ENCODE results near the gene MSH3. TPM values are rescaled to one million over a fixed set of nuclear protein-coding genes. Genes with fewer than 3 reads are reported as not detected.

Gene MSH3
- polyA plus RNA-seq, 3 donors from 2014 or later = 5.6 to 13.7 (median 10.3) TPM

GRCh38 chr5:80703291-80703690 lies 48.8 kb downstream of the MSH3 start:
- Mint-ChIP-seq H3K9me3 (no peaks in the 10 kb centered on the region), H3K4me3 (peak overlapping the region in 2 of 5 donors; percentile 15 to 52), H3K36me3 (peaks cover 6 to 25% (median 9%) of the 10 kb centered on the region in 3 donors), H3K27ac (peak overlapping the region in 3 of 6 donors; percentile 2 to 76 (median 48)), H3K4me1 (peaks cover 20 to 35% of the 10 kb centered on the region in 2 donors), H3K27me3 (ENCODE audit: low read depth in 3 of 3) (no peaks in the 10 kb centered on the region)
- no peak for DNase-seq

GRCh38 chr5:80703747-80704146 lies 49.3 kb downstream of the MSH3 start:
- peaks cover 4 to 22% (median 6%) of the 10 kb centered on the region in 3 donors for H3K36me3 Mint-ChIP-seq
- H3K4me1 Mint-ChIP-seq = peaks cover 20 to 35% of the 10 kb centered on the region in 2 donors
- no peaks in the 10 kb centered on the region for H3K27me3 Mint-ChIP-seq (ENCODE audit: low read depth in 3 of 3)
- peak overlapping the region in 4 of 5 donors; percentile 14 to 52 (median 15) for H3K4me3 Mint-ChIP-seq
- no peaks in the 10 kb centered on the region for H3K9me3 Mint-ChIP-seq
- peak in 1 of 3 donors; percentile 18 for DNase-seq
- H3K27ac Mint-ChIP-seq = peak overlapping the region in 3 of 6 donors; percentile 2 to 76 (median 48)

DNA sequence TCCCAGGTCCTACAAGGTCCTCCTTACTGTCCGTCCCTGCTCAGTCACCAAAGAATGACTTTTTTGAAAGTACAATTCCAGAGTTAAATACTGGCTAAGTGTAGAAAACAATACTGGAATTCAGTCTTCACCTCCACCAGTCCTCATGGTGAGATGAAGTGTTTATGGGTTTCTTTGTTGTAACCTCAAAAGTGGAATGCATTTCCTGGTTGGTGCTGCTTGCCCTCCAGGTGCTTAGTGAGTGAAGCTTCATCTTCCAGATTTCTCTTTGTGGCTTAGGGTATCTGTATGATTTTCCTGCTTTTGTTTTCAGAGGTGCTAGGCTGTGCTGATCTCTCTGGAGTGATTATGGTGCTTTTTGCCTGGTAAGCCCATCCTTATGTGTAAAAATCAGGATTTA lies 49.8 kb downstream of the MSH3 start:
- H3K27me3 Mint-ChIP-seq (ENCODE audit: low read depth in 3 of 3) = no peaks in the 10 kb centered on the region
- no peaks in the 10 kb centered on the region for H3K9me3 Mint-ChIP-seq
- peak overlapping the region in 1 of 6 donors; percentile 21 for H3K27ac Mint-ChIP-seq
- DNase-seq = no peak
- H3K4me1 Mint-ChIP-seq = peaks cover 20 to 35% of the 10 kb centered on the region in 2 donors
- H3K36me3 Mint-ChIP-seq = peaks cover 4 to 22% (median 6%) of the 10 kb centered on the region in 3 donors
- peak overlapping the region in 3 of 5 donors; percentile 3 to 52 (median 15) for H3K4me3 Mint-ChIP-seq

GRCh38 chr5:80705216-80705769 lies 50.8 kb downstream of the MSH3 start:
- DNase-seq = no peak
- Mint-ChIP-seq H3K27ac (peak overlapping the region in 1 of 6 donors; percentile 11), H3K9me3 (no peaks in the 10 kb centered on the region), H3K4me3 (no peak overlapping the region), H3K27me3 (ENCODE audit: low read depth in 3 of 3) (peaks cover 0 to 2% (median 0%) of the 10 kb centered on the region in 3 donors), H3K36me3 (peaks cover 7 to 23% (median 11%) of the 10 kb centered on the region in 3 donors), H3K4me1 (peaks cover 21 to 36% of the 10 kb centered on the region in 2 donors)

DNA sequence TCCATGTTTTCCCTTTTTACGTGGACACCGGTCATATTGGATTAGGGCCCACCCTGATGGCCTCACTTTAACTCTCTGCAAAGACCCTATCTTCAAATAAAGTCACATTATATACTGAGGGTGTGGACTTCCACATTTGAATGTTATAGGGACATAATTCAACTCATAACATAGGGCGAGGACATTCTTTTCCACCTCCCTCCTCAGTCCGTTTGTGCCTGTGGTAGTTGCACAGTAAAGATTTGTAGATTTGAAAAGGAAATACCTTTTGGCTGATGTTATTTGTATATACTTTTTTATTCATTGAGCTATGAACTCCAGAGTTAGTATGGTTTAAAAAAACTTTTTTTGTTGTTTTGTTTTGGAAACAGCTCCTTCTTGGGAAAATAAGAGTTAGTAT lies 51.3 kb downstream of the MSH3 start:
- Mint-ChIP-seq H3K36me3 (peaks cover 7 to 26% (median 11%) of the 10 kb centered on the region in 3 donors), H3K9me3 (no peaks in the 10 kb centered on the region), H3K4me1 (peaks cover 26 to 41% of the 10 kb centered on the region in 2 donors), H3K4me3 (no peak overlapping the region), H3K27me3 (ENCODE audit: low read depth in 3 of 3) (peaks cover 0 to 2% (median 0%) of the 10 kb centered on the region in 3 donors), H3K27ac (peak overlapping the region in 1 of 6 donors; percentile 13)
- no peak for DNase-seq

- DNase-seq = no peak
- Mint-ChIP-seq H3K4me3 (no peak overlapping the region), H3K27ac (no peak overlapping the region), H3K27me3 (ENCODE audit: low read depth in 3 of 3) (peaks cover 0 to 2% (median 1%) of the 10 kb centered on the region in 3 donors), H3K4me1 (peaks cover 30 to 43% of the 10 kb centered on the region in 2 donors), H3K9me3 (no peaks in the 10 kb centered on the region), H3K36me3 (peaks cover 3 to 26% (median 8%) of the 10 kb centered on the region in 3 donors)
Measured at GRCh38 chr5:80706835-80707447, 52.5 kb downstream of the MSH3 start.

DNA sequence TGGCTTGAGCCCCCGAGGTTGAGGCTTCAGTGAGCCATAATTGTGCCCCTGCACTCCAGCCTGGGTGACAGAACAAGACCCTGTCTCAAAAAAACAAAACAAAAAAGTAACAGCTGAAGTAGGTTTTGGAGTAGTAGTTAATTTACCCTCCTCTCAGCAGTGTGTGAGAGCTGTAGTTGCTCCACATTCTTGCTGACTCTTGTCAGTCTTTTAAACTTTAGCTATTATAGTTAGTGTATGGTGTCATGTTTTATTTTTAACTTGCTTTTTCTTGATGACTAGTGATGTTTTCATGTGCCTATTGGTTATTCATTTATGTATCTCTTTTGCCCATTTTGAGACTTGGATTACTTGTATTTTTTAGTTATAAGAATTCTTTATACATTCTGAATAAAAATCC lies 53.2 kb downstream of the MSH3 start:
- Mint-ChIP-seq H3K36me3 (peaks cover 6 to 28% (median 10%) of the 10 kb centered on the region in 3 donors), H3K4me3 (no peak overlapping the region), H3K27me3 (ENCODE audit: low read depth in 3 of 3) (peaks cover 0 to 2% (median 1%) of the 10 kb centered on the region in 3 donors), H3K27ac (no peak overlapping the region), H3K9me3 (no peaks in the 10 kb centered on the region), H3K4me1 (peaks cover 32 to 45% of the 10 kb centered on the region in 2 donors)
- DNase-seq = no peak

GRCh38 chr5:80711216-80711615 lies 56.8 kb downstream of the MSH3 start:
- DNase-seq = no peak
- Mint-ChIP-seq H3K9me3 (no peaks in the 10 kb centered on the region), H3K4me1 (peaks cover 28 to 53% of the 10 kb centered on the region in 2 donors), H3K36me3 (peaks cover 7 to 23% (median 20%) of the 10 kb centered on the region in 3 donors), H3K4me3 (no peak overlapping the region), H3K27me3 (ENCODE audit: low read depth in 3 of 3) (peaks cover 0 to 2% (median 1%) of the 10 kb centered on the region in 3 donors), H3K27ac (peak overlapping the region in 5 of 6 donors; percentile 34 to 89 (median 82))

DNA sequence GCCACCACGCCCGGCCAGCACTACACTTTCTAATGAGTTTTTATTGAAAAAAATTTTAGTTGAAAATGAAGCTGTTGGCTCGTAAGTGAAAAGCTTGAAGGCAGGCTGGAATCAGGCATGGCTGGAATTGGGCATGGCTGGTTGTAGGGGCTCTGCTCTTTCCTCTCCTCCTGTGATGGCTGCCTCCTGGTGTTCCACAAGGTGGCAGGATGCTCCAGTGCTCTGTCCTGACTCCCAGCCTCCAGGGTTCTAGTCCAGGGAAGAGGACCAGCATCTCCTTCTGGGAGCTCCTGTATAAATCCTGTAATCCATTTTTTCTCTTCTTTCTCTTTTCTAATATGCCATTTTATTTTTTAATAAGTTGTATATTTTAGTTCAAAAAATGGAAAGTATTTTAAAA lies 57.5 kb downstream of the MSH3 start:
- DNase-seq = peak in 1 of 3 donors; percentile 11
- Mint-ChIP-seq H3K4me3 (peak overlapping the region in 1 of 5 donors; percentile 29), H3K4me1 (peaks cover 28 to 61% of the 10 kb centered on the region in 2 donors), H3K27ac (peak overlapping the region in 1 of 6 donors; percentile 69), H3K9me3 (no peaks in the 10 kb centered on the region), H3K27me3 (ENCODE audit: low read depth in 3 of 3) (peaks cover 0 to 2% (median 1%) of the 10 kb centered on the region in 3 donors), H3K36me3 (peaks cover 7 to 23% (median 22%) of the 10 kb centered on the region in 3 donors)

- Mint-ChIP-seq H3K4me3 (no peak overlapping the region), H3K27ac (peak overlapping the region in 1 of 6 donors; percentile 69), H3K4me1 (peaks cover 32 to 70% of the 10 kb centered on the region in 2 donors), H3K9me3 (no peaks in the 10 kb centered on the region), H3K27me3 (ENCODE audit: low read depth in 3 of 3) (peaks cover 0 to 2% (median 1%) of the 10 kb centered on the region in 3 donors), H3K36me3 (peaks cover 11 to 21% (median 20%) of the 10 kb centered on the region in 3 donors)
- DNase-seq = no peak
Measured at GRCh38 chr5:80712919-80713318, 58.5 kb downstream of the MSH3 start.

DNA sequence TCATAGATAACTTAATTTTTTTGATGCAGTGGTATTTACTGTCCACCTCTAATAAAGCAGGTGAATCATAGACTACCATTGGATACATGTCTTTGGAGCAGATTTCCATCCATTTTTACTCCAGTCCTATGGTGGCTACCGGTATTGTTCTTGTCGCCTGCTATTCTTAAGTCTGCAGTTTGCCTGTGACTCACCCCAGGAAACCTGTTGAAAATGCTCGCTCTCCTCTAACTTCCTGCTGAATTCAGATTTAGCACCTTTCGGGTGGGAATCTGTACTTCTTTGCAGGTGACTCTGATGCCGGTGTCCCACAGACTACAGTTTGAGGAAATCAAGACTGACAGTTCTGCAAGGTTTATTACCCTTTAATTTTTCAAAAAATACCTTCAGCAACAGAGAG lies 59.2 kb downstream of the MSH3 start:
- peak overlapping the region in 3 of 5 donors; percentile 38 to 64 (median 56) for H3K4me3 Mint-ChIP-seq
- no peak for DNase-seq
- peaks cover 0 to 2% (median 1%) of the 10 kb centered on the region in 3 donors for H3K27me3 Mint-ChIP-seq (ENCODE audit: low read depth in 3 of 3)
- H3K36me3 Mint-ChIP-seq = peaks cover 11 to 24% (median 20%) of the 10 kb centered on the region in 3 donors
- H3K9me3 Mint-ChIP-seq = no peaks in the 10 kb centered on the region
- peak overlapping the region in 2 of 6 donors; percentile 4 to 56 for H3K27ac Mint-ChIP-seq
- H3K4me1 Mint-ChIP-seq = peaks cover 32 to 75% of the 10 kb centered on the region in 2 donors

GRCh38 chr5:80714570-80715298 lies 60.3 kb downstream of the MSH3 start:
- H3K27me3 Mint-ChIP-seq (ENCODE audit: low read depth in 3 of 3) = peaks cover 0 to 2% (median 1%) of the 10 kb centered on the region in 3 donors
- H3K27ac Mint-ChIP-seq = no peak overlapping the region
- no peak for DNase-seq
- H3K4me1 Mint-ChIP-seq = peaks cover 32 to 75% of the 10 kb centered on the region in 2 donors
- H3K36me3 Mint-ChIP-seq = peaks cover 14 to 28% (median 22%) of the 10 kb centered on the region in 3 donors
- H3K9me3 Mint-ChIP-seq = no peaks in the 10 kb centered on the region
- H3K4me3 Mint-ChIP-seq = no peak overlapping the region

DNA sequence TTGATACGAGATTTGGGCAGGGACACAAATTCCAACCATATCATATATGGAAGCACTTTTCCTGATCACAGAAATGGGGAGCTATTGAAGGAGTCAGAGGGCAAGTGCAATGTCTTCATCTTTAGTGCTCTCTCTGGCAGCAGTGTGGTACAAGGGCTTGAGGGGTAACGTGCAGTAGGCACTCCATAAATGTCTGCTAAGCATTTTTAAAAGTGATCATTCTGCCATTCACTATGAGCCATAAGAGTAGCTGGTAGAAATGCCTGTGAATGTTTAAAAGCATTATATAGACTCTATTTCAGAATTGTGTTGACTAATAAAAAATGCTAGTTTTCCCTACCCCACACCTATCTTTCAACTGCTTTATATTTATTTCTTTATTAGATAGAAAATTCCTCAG lies 61.4 kb downstream of the MSH3 start:
- peak overlapping the region in 1 of 6 donors; percentile 30 for H3K27ac Mint-ChIP-seq
- H3K36me3 Mint-ChIP-seq = peaks cover 19 to 30% (median 28%) of the 10 kb centered on the region in 3 donors
- H3K4me1 Mint-ChIP-seq = peaks cover 25 to 78% of the 10 kb centered on the region in 2 donors
- no peak overlapping the region for H3K4me3 Mint-ChIP-seq
- H3K9me3 Mint-ChIP-seq = peaks cover 0 to 5% (median 1%) of the 10 kb centered on the region in 6 donors
- DNase-seq = no peak
- H3K27me3 Mint-ChIP-seq (ENCODE audit: low read depth in 3 of 3) = peaks cover 0 to 1% (median 0%) of the 10 kb centered on the region in 3 donors
